Measurements from ENCODE around the gene PRPF18. TPM values are rescaled to one million over a fixed set of nuclear protein-coding genes. Genes with fewer than 3 reads are reported as not detected.
"Not testable (repeated sequence)": the region's sequence is repeated elsewhere in the genome, so short reads cannot be mapped to it uniquely, and the experiment has no call there.

PRPF18 gene, protein sequence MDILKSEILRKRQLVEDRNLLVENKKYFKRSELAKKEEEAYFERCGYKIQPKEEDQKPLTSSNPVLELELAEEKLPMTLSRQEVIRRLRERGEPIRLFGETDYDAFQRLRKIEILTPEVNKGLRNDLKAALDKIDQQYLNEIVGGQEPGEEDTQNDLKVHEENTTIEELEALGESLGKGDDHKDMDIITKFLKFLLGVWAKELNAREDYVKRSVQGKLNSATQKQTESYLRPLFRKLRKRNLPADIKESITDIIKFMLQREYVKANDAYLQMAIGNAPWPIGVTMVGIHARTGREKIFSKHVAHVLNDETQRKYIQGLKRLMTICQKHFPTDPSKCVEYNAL
- total RNA-seq, result 24.0 TPM

DNA sequence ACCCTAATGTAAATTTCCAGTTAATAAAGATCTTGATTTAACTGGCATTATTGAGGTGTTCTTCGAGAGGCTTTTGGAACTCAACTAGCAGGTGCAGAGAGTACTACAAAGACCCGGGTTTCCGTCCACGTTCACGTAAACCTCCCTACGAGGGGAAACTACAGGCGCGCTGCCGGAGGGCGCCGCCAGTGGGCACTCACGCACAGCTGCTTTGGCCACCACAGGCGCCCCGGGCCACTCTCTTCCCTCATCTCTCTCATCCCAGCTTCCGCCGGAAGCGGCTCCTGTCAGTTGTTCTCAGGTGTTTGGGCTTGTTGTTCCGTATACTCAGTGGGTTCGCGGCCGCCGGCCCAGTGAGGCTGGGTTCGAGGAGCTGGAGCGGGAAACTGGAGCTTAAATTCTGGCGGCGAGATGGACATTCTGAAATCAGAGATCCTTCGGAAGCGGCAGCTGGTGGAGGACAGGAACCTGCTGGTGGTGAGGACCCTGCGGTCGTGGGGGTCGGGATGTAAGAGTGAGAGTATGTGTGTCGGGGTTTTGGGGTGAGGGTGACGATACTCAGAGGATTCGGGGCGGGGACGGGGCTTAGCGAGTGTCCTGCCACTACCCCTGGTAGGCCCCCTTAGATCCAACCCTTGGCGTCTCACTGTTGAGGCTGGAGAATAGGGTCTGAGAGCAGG lies at the start of gene PRPF18:
Gene PRPF18, plus strand, starts transcription at position 290 of the 680 bp plus-strand sequence. Its CDS starts 122 bp downstream, at position 412.
- H3K9ac ChIP-seq (ENCODE audit: low read depth in 1 of 3, low read length in 3 of 3), result peak within 1 kb of the TSS; percentile 94 to 95 (median 95)
- peaks cover 0 to 2% (median 0%) of the 10 kb centered on the region in 3 donors for H3K36me3 ChIP-seq (ENCODE audit: control insufficient read depth in 3 of 3, insufficient read depth in 3 of 3, low read length in 3 of 3)
- no peaks in the 10 kb centered on the region for H3K9me3 ChIP-seq (ENCODE audit: control insufficient read depth in 3 of 3, low read length in 3 of 3)
- peak within 1 kb of the TSS; percentile 98 to 100 (median 99) for H3K4me3 ChIP-seq (ENCODE audit: low read length in 3 of 3)
- peak within 1 kb of the TSS; percentile 72 for H3K27ac ChIP-seq (ENCODE audit: low read depth, low read length)
- no peaks in the 10 kb centered on the region for H3K27me3 ChIP-seq (ENCODE audit: control insufficient read depth in 3 of 3, insufficient read depth in 3 of 3, low read length in 3 of 3)
- peaks cover 12 to 17% (median 16%) of the 10 kb centered on the region in 3 donors for H3K4me1 ChIP-seq (ENCODE audit: control insufficient read depth in 3 of 3, insufficient read depth in 3 of 3, low read length in 3 of 3)

DNA sequence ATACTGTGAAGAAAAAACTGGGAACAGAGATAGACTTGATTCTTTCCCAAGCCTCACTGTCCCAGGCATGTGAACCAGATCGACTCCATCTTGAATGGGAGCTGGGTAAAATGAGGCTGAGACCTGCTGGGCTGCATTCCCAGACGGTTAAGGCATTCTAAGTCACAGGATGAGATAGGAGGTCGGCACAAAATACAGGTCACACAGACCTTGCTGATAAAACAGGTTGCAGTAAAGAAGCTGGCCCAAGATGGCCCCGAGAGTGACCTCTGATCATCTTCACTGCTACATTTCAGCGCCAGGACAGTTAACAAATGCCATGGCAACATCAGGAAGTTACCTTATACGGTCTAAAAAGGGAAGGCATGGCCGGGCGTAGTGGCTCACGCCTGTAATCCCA lies 48.8 kb upstream of the PRPF18 start:
- H3K27ac ChIP-seq (ENCODE audit: low read depth, low read length); H3K9me3 ChIP-seq (ENCODE audit: control insufficient read depth in 3 of 3, low read length in 3 of 3); H3K4me3 ChIP-seq (ENCODE audit: low read length in 3 of 3): not testable (repeated sequence)

DNA sequence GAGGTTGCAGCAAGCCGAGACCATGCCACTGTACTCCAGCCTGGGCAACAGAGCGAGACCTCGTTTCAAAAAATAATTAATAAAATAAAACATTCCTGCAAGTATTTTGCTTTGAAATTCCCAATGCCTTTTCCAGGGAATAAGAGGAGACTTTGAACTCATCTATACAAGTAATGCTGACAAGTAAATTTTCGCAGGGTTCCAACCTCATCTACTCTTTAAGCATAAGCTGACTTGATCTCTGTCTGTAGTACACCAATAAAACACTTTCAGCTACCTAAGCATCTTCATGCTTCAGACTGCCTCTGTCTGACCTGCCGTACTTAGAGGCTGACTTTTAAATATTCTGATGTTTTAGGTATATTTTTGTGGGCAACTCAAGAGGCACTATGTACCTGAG lies 44.2 kb upstream of the PRPF18 start:
- Histone ChIP-seq H3K27ac (ENCODE audit: low read depth, low read length) (no peak overlapping the region), H3K4me3 (ENCODE audit: low read length in 3 of 3) (no peak overlapping the region), H3K36me3 (ENCODE audit: control insufficient read depth in 3 of 3, insufficient read depth in 3 of 3, low read length in 3 of 3) (no peaks in the 10 kb centered on the region), H3K9me3 (ENCODE audit: control insufficient read depth in 3 of 3, low read length in 3 of 3) (no peaks in the 10 kb centered on the region), H3K9ac (ENCODE audit: low read depth in 1 of 3, low read length in 3 of 3) (no peak overlapping the region), H3K4me1 (ENCODE audit: control insufficient read depth in 3 of 3, insufficient read depth in 3 of 3, low read length in 3 of 3) (no peaks in the 10 kb centered on the region), H3K27me3 (ENCODE audit: control insufficient read depth in 3 of 3, insufficient read depth in 3 of 3, low read length in 3 of 3) (peaks cover 2 to 12% (median 3%) of the 10 kb centered on the region in 3 donors)

More for the DNA sequence above, 48.8 kb upstream of the PRPF18 start:
- not testable (repeated sequence) for H3K9ac ChIP-seq (ENCODE audit: low read depth in 1 of 3, low read length in 3 of 3); H3K36me3 ChIP-seq (ENCODE audit: control insufficient read depth in 3 of 3, insufficient read depth in 3 of 3, low read length in 3 of 3); H3K4me1 ChIP-seq (ENCODE audit: control insufficient read depth in 3 of 3, insufficient read depth in 3 of 3, low read length in 3 of 3); H3K27me3 ChIP-seq (ENCODE audit: control insufficient read depth in 3 of 3, insufficient read depth in 3 of 3, low read length in 3 of 3)

DNA sequence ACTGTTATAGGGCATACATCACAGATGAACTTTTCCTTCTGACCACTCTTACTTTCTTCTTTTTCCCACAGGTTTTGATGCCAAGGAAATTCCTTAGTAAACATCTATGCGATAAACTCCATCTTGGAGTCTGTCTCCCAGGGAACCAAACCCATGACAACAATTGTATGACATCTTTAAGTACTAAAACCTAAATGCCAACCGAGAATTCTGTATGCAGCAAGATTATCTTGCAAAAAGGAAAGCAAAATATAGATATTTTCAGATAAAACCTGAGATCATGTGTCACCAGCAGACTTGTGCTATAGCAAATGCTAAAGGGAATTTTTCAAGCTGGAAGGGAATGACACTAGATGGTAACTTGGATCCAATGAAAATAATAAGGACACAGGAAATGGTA lies 36.0 kb upstream of the PRPF18 start:
- Histone ChIP-seq H3K36me3 (ENCODE audit: control insufficient read depth in 3 of 3, insufficient read depth in 3 of 3, low read length in 3 of 3) (no peaks in the 10 kb centered on the region), H3K27ac (ENCODE audit: low read depth, low read length) (no peak overlapping the region), H3K4me1 (ENCODE audit: control insufficient read depth in 3 of 3, insufficient read depth in 3 of 3, low read length in 3 of 3) (no peaks in the 10 kb centered on the region), H3K4me3 (ENCODE audit: low read length in 3 of 3) (no peak overlapping the region), H3K27me3 (ENCODE audit: control insufficient read depth in 3 of 3, insufficient read depth in 3 of 3, low read length in 3 of 3) (peaks cover 0 to 3% (median 0%) of the 10 kb centered on the region in 3 donors), H3K9me3 (ENCODE audit: control insufficient read depth in 3 of 3, low read length in 3 of 3) (peaks cover 0 to 7% (median 4%) of the 10 kb centered on the region in 3 donors), H3K9ac (ENCODE audit: low read depth in 1 of 3, low read length in 3 of 3) (no peak overlapping the region)

DNA sequence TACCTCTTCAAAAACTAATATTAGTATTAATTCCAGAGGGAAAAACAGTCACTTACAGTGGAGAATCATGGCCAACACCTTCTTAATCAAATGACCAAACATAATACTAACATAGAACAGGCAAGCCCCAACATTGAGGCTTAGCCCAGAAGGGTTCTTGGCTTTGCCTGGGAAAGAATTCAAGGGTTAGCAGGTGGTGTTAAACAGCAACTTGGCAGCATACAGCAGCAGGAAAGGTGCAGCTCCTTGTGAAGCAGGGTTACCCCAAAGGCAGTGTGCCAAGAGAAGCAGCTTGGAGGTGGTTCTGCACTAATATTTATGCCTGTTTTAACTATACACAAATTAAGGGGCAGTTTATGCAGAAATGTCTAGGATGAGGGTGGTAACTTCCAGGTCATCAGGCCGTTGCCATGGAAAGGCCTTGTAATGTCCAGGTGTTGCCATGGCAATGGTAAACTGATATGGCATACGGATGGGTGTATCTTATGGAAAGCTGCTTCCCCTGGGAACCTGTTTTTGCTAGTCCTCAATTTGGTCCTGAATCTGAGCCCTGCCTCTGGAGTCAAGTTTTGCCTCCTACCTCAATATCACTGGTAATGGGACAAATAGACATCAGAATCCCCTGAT lies 30.8 kb upstream of the PRPF18 start:
- Histone ChIP-seq H3K36me3 (ENCODE audit: control insufficient read depth in 3 of 3, insufficient read depth in 3 of 3, low read length in 3 of 3) (no peaks in the 10 kb centered on the region), H3K4me3 (ENCODE audit: low read length in 3 of 3) (no peak overlapping the region), H3K9ac (ENCODE audit: low read depth in 1 of 3, low read length in 3 of 3) (no peak overlapping the region), H3K4me1 (ENCODE audit: control insufficient read depth in 3 of 3, insufficient read depth in 3 of 3, low read length in 3 of 3) (no peaks in the 10 kb centered on the region), H3K27ac (ENCODE audit: low read depth, low read length) (no peak overlapping the region), H3K9me3 (ENCODE audit: control insufficient read depth in 3 of 3, low read length in 3 of 3) (no peaks in the 10 kb centered on the region), H3K27me3 (ENCODE audit: control insufficient read depth in 3 of 3, insufficient read depth in 3 of 3, low read length in 3 of 3) (no peaks in the 10 kb centered on the region)

DNA sequence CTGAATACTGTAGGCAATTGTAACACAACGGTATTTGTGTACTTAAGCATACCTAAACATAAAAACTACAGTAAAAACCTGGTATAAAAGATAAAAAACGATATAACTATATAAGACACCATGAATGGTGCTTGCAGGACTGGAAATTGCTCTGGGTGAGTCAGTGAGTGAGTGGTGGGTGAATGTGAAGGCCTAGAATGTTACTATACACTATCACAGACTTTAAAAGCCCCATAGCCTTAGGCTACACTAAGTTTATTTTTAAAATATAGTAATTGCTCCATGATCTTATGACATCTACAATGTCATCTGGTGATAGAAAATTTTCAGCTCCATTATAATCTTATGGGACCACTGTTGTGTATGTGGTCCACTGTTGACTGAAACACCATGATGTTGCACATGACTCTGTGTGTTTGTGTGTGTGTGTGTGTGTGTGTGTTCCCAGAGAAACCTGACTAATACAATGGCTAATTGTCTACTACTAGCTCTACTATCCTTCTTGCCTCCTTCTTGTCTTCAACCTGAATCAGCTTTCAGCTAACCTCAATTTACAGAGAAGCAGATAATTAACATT lies 27.6 kb upstream of the PRPF18 start:
- Histone ChIP-seq H3K4me1 (ENCODE audit: control insufficient read depth in 3 of 3, insufficient read depth in 3 of 3, low read length in 3 of 3) (no peaks in the 10 kb centered on the region), H3K36me3 (ENCODE audit: control insufficient read depth in 3 of 3, insufficient read depth in 3 of 3, low read length in 3 of 3) (no peaks in the 10 kb centered on the region), H3K27me3 (ENCODE audit: control insufficient read depth in 3 of 3, insufficient read depth in 3 of 3, low read length in 3 of 3) (peaks cover 0 to 3% (median 0%) of the 10 kb centered on the region in 3 donors), H3K27ac (ENCODE audit: low read depth, low read length) (no peak overlapping the region), H3K9me3 (ENCODE audit: control insufficient read depth in 3 of 3, low read length in 3 of 3) (no peaks in the 10 kb centered on the region), H3K4me3 (ENCODE audit: low read length in 3 of 3) (no peak overlapping the region), H3K9ac (ENCODE audit: low read depth in 1 of 3, low read length in 3 of 3) (no peak overlapping the region)

DNA sequence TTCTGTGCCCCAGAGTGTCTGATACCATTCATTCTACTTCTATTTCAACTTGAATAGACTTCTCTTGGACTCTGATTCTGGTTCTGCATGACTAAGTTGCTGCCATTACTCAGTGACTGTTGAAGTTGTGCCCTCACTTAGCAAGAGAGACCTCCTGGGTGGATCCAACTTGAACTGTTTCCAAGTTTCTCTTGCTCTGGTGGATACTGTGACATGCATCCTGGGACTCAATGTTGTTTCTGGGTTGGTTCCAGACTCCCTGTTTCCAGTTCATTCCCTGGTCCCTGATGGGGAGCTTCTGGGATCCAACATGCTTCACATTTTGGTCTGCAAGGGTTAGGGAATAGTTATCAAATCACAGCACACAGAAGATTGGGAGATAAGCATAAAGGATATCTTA lies 26.2 kb upstream of the PRPF18 start:
- H3K4me1 ChIP-seq (ENCODE audit: control insufficient read depth in 3 of 3, insufficient read depth in 3 of 3, low read length in 3 of 3), result no peaks in the 10 kb centered on the region
- H3K4me3 ChIP-seq (ENCODE audit: low read length in 3 of 3), result no peak overlapping the region
- no peak overlapping the region for H3K27ac ChIP-seq (ENCODE audit: low read depth, low read length)
- peaks cover 0 to 3% (median 0%) of the 10 kb centered on the region in 3 donors for H3K27me3 ChIP-seq (ENCODE audit: control insufficient read depth in 3 of 3, insufficient read depth in 3 of 3, low read length in 3 of 3)
- H3K36me3 ChIP-seq (ENCODE audit: control insufficient read depth in 3 of 3, insufficient read depth in 3 of 3, low read length in 3 of 3), result no peaks in the 10 kb centered on the region
- H3K9ac ChIP-seq (ENCODE audit: low read depth in 1 of 3, low read length in 3 of 3), result no peak overlapping the region
- H3K9me3 ChIP-seq (ENCODE audit: control insufficient read depth in 3 of 3, low read length in 3 of 3), result no peaks in the 10 kb centered on the region

DNA sequence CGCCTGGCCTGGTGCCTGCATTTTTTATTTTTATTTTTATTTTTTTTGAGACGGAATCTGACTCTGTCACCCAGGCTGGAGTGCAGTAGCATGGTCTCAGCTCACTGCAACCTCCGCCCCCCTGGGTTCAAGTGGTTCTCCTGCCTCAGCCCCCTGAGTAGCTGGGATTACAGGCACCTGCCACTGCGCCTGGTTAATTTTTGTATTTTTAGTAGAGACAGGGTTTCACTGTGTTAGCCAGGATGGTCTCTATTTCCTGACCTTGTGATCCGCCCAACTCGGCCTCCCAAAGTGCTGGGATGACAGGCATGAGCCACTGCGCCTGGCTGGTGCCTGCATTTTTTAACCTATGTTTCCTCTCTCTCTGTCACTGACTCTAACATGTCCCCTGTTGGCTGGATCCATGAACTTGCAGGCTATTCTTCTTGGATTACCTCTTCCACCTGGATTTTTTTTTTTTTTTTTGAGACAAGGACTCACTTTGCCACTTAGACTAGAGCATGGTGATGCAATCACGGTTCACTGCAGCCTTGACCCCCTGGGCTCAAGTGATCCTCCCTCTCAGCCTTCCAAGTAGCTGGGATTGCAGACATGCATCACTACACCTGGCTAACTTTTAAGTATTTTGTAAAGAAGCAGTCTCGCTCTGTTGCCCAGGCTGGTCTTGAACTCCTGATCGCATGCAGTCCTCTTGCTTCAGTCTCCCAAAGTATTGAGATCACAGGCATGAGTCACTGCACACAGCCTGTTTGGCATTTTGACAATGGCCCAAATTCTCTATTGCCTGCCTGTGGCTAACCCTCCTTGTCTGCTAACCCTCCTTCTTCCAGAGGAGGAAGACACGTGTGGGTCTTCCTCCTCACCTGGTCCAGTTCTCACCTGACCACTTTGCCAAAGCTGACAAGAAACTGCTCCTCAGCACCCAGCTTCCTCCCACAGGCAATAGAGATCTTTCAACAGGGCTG lies 23.0 kb upstream of the PRPF18 start:
- Histone ChIP-seq H3K4me3 (ENCODE audit: low read length in 3 of 3) (no peak overlapping the region), H3K9me3 (ENCODE audit: control insufficient read depth in 3 of 3, low read length in 3 of 3) (no peaks in the 10 kb centered on the region), H3K27ac (ENCODE audit: low read depth, low read length) (no peak overlapping the region), H3K9ac (ENCODE audit: low read depth in 1 of 3, low read length in 3 of 3) (no peak overlapping the region), H3K36me3 (ENCODE audit: control insufficient read depth in 3 of 3, insufficient read depth in 3 of 3, low read length in 3 of 3) (no peaks in the 10 kb centered on the region), H3K4me1 (ENCODE audit: control insufficient read depth in 3 of 3, insufficient read depth in 3 of 3, low read length in 3 of 3) (no peaks in the 10 kb centered on the region), H3K27me3 (ENCODE audit: control insufficient read depth in 3 of 3, insufficient read depth in 3 of 3, low read length in 3 of 3) (peaks cover 0 to 3% (median 0%) of the 10 kb centered on the region in 3 donors)

DNA sequence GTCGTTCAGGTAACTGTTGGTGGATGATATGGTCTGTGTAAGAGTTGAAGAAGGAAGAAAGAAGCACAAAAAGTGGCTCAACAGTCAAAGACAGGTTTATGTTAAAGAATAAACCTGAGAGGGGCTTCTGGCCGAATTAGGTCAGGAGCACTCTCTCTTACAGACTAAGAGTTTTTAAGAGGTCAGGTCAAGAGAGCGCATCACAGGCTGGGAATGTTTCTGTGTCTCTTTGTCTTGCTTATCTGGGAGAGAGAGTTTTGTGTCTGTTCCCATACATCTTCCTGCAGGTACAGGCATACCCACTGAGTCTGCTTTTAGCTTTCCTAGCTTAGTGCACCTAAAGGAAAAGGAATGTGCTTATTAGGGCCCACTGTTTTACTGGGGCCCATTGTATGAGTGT lies 22.2 kb upstream of the PRPF18 start:
- H3K4me3 ChIP-seq (ENCODE audit: low read length in 3 of 3), result no peak overlapping the region
- H3K4me1 ChIP-seq (ENCODE audit: control insufficient read depth in 3 of 3, insufficient read depth in 3 of 3, low read length in 3 of 3), result no peaks in the 10 kb centered on the region
- no peaks in the 10 kb centered on the region for H3K9me3 ChIP-seq (ENCODE audit: control insufficient read depth in 3 of 3, low read length in 3 of 3)
- no peak overlapping the region for H3K27ac ChIP-seq (ENCODE audit: low read depth, low read length)
- H3K27me3 ChIP-seq (ENCODE audit: control insufficient read depth in 3 of 3, insufficient read depth in 3 of 3, low read length in 3 of 3), result peaks cover 0 to 3% (median 0%) of the 10 kb centered on the region in 3 donors
- H3K36me3 ChIP-seq (ENCODE audit: control insufficient read depth in 3 of 3, insufficient read depth in 3 of 3, low read length in 3 of 3), result no peaks in the 10 kb centered on the region
- no peak overlapping the region for H3K9ac ChIP-seq (ENCODE audit: low read depth in 1 of 3, low read length in 3 of 3)

Data from skeletal muscle tissue (tissue), 4 donors.